ENCODE results near the gene ATP1A4. TPM values are rescaled to one million over a fixed set of nuclear protein-coding genes. Genes with fewer than 3 reads are reported as not detected.

Gene ATP1A4
- total RNA-seq, 1 donor from 2014 or later = 1.2 TPM

- DNase-seq (ENCODE audit: low spot score) (no peak), ATAC-seq (no peak)
- intact Hi-C loops (cut with DNase I) = loop anchor here (10.0 kb wide), 1 partner anchor 116 kb away; the partner anchor contains the start of gene IGSF8
Measured at GRCh38 chr1:160211046-160211790, 59.8 kb downstream of the ATP1A4 start.

GRCh38 chr1:160214481-160215140 lies 63.2 kb downstream of the ATP1A4 start:
- intact Hi-C loops (cut with DNase I) = loop anchor here (10.0 kb wide), 1 partner anchor 120 kb away; the partner anchor contains the start of gene IGSF8
- no peak for DNase-seq (ENCODE audit: low spot score)
- no peak for ATAC-seq

DNA sequence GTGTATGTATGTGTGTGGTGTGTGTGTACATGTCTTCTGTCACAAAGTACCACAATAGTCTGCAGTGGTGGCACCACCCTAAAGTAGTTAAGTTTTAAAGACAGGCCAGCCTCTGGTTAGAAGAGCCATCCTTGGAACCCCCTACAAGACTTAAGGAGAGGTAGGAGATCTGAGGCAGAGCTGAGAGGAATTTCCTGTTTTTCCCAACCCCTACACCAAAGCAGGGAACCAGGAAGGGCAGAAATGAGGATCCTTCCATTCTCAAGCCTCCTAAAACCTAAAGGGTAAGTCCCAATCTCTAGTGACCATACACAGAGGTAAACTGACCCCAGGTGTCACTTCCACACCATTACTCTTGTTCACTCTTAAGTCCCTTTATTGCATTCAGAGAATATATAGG lies 64.9 kb downstream of the ATP1A4 start:
- no peak for ATAC-seq
- intact Hi-C loops (cut with DNase I) = loop anchor here (10.0 kb wide), 1 partner anchor 122 kb away; the partner anchor contains the start of gene IGSF8
- DNase-seq (ENCODE audit: low spot score) = no peak

DNA sequence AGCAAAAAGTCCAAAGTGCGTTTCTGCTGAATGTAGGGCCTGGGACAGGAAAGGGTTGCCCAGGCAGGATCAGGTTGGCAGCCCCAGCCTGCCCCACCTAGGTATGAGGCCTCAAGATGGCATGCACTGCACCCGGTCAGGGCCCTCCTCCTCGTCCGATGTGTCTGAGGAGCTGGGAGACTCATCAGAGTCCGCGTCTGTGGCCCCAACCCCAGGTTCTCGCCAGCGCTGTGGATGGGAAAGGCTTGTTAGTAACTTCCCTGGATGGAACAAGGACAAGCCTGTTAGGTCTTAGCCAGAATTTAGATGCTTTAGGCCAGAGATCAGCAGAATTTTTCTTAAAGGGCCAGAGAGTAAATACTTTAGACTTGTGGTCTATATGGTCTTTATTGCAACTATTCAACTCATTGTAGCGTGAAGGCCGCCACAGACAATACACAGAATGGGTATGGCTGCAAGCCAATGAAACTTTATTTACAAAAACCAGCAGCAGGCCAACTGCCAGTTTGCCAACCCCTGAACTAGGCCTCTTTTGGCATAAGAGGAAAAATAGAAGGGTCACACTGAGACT lies 66.2 kb downstream of the ATP1A4 start:
- intact Hi-C loops (cut with DNase I) = loop anchor here (10.0 kb wide), 1 partner anchor 123 kb away; the partner anchor contains the start of gene IGSF8
- ATAC-seq (peak; percentile 49), DNase-seq (ENCODE audit: low spot score) (no peak)

DNA sequence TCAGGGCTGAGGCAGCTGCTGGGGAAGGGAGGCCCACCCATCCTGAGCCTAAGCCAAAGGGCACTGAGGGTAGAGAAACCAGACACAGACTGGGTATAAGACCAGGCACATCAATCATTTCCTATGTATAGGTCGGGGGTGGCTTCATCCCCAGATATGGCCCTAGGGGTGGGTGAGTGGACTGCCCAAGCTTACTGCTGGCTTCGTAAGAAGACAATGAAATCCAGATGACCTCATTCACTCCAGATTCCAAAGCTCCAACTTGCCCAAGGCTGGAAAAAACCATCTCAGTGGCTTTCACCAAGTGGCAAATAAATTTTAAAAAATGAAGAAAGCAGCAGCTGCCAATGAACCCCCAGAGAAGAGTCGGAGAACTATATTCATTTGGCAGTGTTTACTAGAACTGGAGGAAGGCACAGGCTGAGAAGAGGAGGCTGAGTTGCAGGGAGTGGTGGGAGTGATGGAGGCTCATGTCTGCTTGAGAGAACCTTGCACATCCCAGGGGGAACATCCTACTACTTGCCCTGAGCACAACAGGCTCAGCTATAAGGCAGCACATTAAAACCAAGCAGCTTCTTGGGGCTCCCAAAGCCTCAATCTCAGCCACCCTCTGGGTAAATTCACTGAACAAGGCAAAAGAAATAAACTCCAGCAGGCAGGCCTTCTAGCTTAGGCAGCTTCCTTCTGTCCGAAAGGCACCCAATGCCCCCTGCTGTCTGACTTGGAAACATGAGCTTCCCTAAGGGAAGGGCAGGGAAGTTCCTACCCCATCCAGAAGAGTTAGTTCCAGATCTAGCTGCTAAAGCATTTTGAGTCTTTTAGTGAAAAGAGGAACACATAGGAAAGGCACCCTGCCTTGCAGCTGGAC lies 67.9 kb downstream of the ATP1A4 start:
- ATAC-seq (peak; percentile 86), DNase-seq (ENCODE audit: low spot score) (peak; percentile 70)
- intact Hi-C loops (cut with DNase I) = loop anchor here (10.0 kb wide), 1 partner anchor 124 kb away; the partner anchor contains the start of gene IGSF8

- DNase-seq (ENCODE audit: low spot score) (no peak), ATAC-seq (no peak)
- intact Hi-C loops (cut with DNase I) = no loop called here
Measured at GRCh38 chr1:160220301-160220700, 68.9 kb downstream of the ATP1A4 start.

GRCh38 chr1:160221089-160221488 lies 69.7 kb downstream of the ATP1A4 start:
- intact Hi-C loops (cut with DNase I) = no loop called here
- no peak for DNase-seq (ENCODE audit: low spot score)
- no peak for ATAC-seq

DNA sequence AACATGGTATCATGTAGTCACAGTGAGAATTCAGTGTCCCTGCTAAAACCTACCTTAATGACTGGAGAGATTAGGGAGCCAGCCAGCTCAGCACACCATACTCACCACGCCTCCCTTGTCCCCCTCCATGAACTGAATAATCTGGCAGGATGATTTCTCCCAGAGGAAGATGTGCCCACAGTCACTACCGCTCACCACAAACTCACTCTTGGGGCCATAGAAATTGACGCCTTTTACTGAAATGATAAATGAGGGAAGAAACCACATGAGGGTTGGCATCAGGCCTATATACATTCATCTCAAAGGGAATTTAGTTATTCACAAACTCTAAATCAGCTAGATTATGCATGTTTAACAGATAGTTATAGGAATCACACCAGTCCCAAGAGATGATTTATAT lies 71.1 kb downstream of the ATP1A4 start:
- DNase-seq (ENCODE audit: low spot score) (no peak), ATAC-seq (no peak)
- intact Hi-C loops (cut with DNase I) = no loop called here

DNA sequence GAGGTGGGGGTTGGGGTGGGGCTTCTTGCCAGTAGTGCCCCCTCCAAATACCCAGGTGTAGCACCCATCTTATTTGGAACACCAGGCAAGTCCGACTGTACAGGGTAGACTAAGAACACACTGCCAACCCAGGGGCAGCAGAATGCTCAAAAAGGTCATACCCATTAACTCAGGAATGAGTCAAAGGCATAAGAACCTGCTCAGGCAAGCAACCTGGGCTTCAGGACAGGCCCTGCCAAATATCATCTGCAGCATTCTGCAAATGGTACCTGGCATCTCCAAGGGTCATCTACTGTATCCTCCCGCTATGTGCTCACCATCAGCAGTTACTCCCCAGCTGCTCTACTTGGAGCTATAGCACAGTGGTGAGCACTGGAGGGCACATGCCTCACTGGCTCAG lies 73.2 kb downstream of the ATP1A4 start:
- DNase-seq (ENCODE audit: low spot score) = no peak
- ATAC-seq = no peak

DNA sequence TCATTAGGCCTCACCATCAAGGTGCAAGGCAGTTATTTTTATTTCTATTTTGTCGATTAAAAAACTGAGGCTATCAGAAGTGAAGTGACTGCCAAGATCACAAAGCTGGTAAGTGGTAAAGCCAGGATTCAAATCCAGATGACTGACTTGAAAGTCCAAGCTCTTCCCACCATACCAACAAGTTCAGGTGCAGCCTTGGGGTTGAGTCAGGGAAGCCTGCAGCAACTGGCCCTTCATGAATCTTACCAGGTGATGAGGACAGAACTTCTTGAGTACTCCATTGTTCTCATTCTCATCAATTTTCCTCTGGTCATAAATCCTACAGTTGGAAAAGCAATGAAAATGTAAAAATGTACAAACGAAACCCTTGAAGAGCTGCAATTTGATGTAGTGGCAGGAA lies 73.9 kb downstream of the ATP1A4 start:
- ATAC-seq (no peak), DNase-seq (ENCODE audit: low spot score) (no peak)
- intact Hi-C loops (cut with DNase I) = no loop called here

More for the DNA sequence above, 73.2 kb downstream of the ATP1A4 start:
- intact Hi-C loops (cut with DNase I) = no loop called here

DNA sequence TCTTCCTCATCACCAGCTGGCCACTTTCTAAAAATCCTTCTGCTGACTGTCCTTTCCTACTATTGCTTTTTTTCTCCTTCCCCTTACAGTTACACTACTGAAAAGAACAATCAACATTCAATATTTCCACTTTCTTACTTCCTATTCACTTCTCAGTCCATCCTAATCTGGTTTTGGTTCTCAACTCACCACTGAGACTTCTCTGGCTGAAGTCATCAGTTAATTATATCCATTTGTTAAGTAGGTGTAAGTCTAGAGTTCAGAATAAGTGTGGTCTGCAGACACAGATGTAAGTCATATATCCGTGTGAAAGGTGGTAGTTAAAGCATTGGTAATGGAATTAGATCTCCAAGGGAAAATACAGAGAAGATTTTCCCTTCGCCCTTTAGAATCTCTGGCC lies 75.2 kb downstream of the ATP1A4 start:
- intact Hi-C loops (cut with DNase I) = no loop called here
- ATAC-seq = no peak

DNA sequence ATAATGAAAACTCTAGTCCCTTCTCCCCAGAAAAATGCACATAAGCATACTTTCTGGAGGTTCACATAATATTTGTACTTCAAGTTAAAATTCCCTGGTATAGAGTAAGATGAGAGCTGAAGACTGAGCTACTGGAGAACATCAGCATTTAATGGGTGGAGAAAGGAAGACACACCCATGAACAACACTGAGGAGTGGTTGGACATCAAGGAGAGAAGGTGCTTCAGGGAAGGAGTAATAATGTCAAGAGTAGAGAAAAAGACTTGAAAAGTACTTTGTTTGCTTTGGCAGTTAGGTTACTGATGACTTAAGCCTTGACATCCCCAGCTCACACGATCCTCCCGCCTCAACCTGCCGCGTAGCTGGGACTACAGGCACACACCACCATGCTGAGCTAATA lies 75.6 kb downstream of the ATP1A4 start:
- DNase-seq (ENCODE audit: low spot score) = no peak
- ATAC-seq = no peak
- intact Hi-C loops (cut with DNase I) = no loop called here

More for the DNA sequence above, 75.2 kb downstream of the ATP1A4 start:
- DNase-seq (ENCODE audit: low spot score) = no peak

GRCh38 chr1:160227561-160227960 lies 76.2 kb downstream of the ATP1A4 start:
- intact Hi-C loops (cut with DNase I) = no loop called here
- ATAC-seq (no peak), DNase-seq (ENCODE audit: low spot score) (no peak)

DNA sequence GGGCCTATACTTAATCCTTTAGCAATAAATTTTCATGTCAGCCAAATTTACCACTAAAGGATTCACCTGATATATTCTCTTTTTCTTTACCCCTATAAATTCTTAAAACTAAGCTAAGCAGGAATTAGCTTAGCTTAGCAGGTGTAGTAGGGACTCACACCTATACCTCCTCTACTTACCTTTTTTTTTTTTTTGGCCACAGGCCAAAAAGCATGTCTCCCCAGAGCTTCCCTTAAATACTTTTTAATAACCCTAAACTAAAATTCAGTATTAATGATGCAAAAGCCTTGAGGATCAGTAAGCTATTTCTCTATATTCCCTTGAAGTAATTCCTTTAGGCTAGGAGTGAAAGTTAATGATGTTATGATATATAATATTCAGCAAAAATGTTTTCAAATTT lies 77.0 kb downstream of the ATP1A4 start:
- ATAC-seq (no peak), DNase-seq (ENCODE audit: low spot score) (no peak)
- intact Hi-C loops (cut with DNase I) = no loop called here

DNA sequence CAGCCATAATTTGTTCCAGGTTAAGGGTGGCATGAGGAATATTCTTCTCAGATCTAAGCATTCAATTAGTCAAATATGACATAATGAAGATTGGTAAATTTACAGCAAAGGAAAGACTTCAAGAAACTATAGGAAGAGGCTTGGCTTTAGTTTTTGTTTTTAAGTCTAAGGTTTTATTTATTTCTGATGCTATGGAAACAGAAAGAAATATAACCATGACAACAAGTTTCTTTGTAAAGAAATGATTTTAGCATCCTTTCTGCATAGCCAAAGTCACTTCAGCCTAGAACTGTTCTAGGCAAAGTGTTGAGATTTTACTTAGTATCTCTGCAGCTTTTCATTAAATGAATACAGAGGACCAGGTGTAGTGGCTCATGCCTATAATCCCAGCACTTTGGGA lies 81.5 kb downstream of the ATP1A4 start:
- DNase-seq (ENCODE audit: low spot score) (no peak), ATAC-seq (no peak)
- intact Hi-C loops (cut with DNase I) = no loop called here

All from sciatic nerve (tissue), 2 donors.